HG03378 (cell line): ENCODE measurements around the gene DNAL1.

Source experiments
- ATAC-seq: cut with Tn5 transposase; IDR thresholded peaks from one replicate; pipeline ENCODE4 v1.9.1; 2021; ENCODE audit warnings: mild to moderate bottlenecking, moderate library complexity; ENCODE audit not compliant: unreplicated experiment

DNAL1 gene

DNA sequence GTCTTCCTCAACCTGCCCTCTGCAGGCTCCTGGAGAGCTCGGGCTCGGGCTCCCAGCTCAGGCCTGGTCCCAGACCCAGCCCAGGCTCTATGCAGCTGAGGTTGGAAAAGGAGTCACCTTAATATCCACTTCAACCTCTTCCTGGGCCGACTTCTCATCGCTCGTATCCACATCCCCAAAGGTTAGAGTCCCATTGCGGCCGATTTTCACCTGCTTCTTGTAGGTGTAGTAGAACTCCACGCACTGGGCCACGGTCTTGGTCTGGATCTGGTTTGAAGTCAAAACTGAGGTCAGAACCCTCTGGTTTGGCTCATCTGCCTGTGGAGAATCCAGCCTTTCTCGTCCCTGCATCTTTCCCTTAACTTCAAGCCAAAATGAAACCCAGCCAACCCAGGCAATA lies 77.8 kb downstream of the DNAL1 start:
- ATAC-seq: no peak

DNA sequence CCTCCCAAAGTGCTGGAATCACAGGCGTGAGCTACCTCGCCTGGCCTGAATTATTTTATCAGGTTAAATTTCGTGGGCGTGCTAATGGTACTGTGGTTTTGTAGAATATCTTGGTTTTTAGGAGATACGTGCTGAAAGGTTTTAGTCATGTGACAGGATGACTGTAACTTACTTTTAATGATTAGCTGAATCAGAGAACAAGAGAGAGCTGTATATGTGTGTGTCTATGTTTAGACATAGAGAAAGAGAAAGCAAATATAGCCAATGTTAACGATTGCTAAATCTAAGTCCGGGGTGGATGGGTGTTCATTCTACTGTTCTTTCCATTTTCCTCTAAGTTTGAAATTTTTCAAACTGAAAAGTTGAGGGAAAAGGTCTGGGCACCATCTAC lies 78.6 kb downstream of the DNAL1 start:
- no peak for ATAC-seq

DNA sequence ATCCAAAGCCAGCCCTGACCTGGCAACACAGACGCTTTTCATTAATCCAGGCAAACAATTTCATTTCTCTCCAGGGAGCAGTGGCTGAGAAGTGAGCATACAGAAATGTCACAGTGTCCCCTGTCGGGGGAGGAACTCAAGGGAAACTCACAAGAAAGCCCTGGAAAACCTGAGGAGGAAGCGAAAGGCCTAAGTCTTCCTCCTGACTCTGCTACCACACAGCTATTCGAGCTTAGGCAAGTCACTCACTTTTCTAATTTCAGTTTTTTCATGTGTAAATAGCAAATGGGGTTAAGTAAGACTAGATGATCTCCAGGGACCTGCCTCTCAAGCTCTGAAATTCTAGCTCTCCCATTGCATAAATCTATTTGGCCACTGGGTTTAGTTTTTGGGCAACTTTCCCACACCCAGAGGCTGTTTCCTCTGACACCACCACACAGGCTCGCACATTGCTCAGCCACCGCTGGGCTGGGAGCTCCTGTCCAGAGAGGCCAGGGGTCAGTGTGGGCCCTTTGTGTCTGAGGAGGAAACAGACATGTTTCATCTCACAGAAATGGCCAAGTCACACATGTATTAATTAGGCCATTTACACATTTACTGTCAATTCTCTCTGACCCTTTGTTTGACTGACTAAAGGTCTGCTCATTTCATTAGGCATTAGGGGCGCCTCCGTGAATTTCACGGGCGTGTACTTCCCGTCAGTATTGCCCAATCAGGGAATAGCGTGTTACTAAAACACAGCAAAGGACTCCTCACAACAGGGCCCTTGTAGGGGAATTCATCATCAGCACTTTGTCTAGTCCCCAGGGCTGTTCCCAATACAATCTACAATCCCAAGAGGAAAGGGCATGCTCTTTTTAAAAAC lies 79.2 kb downstream of the DNAL1 start:
- ATAC-seq: no peak

DNA sequence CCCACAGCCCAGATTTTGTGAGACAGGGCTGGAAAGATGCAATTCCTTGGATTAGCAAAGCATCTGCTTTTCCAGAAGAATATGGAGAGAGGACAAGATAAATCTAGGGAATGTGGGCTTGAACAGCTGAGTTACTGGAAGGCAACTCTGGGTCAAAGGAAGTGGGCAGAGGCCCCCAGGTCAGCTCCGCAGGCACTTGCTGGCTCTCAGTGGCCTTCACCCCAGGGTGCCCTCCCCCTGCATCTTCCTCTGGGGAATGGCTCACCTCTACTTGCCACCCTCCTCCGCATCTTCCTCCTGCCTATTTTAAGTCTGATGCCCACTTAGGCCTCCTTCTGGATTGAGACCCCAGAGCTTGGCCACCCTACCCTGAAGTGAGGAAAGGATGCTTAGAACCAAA lies 79.9 kb downstream of the DNAL1 start:
- ATAC-seq: no peak

DNA sequence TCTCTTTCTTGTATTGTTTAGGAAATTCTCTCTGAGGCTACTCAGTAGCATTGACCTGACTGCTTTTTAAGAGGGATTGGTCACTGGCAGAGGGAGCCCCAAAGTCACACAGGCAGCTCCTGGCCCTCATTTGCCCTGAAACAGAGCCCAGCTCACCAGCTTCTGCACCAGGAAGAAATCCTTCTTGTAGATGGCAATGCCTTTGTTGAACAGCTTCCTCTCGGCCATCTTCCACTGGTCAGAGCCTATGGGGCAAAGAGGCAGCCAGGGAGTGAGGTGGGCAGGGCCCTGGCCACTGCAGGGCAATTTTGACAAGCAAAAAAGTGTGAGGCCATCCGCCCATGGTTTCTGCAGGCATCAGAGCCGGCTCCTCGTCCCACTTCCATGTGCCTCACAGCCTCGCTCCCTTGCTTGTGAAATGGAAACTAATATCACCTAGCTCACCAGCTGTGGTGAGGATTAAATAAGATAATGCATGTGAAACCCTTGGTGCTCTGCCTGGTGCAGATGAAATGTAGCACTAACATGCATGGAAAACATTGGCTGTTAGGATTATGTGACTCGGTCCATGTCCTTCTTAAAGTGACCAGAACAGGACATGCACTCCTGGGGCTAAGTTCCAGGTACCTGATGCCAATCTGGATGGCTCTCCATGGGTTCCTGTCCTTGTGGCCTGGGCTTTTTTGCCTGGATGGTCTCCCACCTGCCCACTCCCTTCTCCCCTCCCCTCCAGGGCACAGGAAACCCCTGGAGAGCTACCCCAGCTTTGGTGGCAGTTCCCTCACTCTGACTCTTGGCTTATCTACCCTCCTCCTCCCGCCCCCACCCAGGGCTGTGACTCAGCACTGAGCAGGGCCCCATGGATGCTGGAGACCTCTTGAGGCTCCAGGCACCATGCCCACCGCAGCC lies 80.6 kb downstream of the DNAL1 start:
- ATAC-seq: no peak

DNA sequence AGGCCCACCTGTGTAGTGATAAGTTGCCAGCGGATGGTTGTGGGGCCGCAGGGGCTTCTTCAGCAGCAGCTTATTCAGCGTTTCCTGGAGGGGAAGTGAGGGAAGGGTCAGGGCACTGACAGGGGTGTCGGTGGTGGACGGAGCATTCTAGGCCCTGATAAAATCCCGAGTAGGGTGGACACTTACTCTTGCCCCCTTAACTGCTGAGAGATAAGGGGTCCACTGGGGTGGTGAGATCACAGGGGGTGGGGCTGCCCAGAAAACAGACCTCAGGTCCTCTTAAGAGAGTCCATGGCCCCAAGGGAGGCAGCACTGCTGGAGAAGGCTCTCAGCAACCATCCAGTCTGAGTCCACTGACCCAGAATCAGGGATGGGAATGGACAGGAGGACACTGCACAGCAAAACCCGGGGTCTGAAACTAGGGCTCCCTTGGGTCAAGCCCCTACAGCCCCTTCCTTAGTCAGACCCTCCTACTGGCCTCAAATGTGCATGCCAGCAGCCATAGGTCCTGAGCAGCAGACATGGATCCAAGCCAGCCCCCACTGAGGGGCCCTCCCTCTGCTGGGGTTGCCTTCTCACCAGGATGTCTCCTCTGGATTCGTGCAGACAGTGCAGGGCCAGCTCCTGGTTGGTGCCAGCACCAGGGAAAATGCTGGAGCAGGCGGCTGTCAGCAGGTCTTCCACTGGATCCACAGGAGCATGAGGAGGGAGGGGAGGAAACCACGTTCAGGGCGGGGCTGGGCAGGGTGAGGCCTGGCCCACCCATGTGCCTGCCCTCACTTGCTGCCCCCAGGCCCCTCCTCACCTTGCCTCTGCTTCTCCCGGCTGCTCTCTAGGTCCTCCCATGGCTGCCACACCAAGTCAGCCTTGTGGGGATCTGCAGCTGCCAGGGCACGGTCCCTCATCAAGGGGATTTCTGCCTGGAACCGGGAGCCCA lies 81.5 kb downstream of the DNAL1 start:
- ATAC-seq: no peak

DNA sequence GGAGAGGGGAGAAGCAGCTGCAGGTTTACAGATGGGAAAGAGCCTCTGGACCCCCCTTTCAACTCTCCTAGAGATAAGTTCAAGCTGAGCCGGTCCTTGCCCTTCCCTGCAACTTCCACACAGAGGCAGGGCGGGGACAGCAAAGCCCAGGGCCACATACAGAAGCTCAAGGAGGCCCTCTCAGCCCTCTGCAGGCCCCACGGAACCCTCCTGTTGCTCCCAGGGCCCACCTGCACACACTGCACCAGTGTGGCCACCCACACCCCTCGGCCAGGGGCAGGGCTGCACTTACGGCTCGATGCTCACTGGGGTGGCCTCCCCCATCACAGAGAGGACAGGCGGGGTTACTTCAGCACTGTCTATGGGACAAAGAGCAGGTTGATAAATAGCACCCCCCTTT lies 82.4 kb downstream of the DNAL1 start:
- no peak for ATAC-seq

DNA sequence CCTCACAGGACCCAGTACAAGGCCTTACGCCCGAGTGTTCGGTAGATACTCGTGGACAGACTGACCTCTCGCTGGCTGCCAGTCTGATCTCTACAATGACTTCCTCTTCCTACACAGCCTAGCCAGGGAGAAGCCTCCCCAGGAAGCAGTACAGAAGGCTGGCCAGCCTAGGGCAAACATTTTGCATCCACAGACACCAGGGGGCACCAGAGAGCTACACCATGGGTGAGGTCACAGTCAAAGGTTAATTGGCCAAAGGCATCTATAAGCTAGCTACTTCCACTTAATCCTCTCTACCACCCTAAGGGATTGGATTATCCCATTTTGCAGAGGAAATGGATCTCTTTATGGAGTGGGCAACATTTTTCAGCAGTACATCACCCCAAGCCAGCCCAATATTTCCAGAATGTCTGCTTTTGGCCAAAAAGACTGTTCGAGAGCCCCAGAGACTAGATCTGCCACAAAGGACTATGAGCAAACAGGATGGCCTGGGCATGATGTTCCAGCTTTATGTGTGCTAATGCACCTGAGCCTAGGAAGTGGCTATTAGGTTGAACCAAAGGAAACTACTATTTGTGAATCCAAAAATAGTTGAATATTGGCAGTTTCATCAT lies 84.0 kb downstream of the DNAL1 start:
- ATAC-seq: no peak

DNA sequence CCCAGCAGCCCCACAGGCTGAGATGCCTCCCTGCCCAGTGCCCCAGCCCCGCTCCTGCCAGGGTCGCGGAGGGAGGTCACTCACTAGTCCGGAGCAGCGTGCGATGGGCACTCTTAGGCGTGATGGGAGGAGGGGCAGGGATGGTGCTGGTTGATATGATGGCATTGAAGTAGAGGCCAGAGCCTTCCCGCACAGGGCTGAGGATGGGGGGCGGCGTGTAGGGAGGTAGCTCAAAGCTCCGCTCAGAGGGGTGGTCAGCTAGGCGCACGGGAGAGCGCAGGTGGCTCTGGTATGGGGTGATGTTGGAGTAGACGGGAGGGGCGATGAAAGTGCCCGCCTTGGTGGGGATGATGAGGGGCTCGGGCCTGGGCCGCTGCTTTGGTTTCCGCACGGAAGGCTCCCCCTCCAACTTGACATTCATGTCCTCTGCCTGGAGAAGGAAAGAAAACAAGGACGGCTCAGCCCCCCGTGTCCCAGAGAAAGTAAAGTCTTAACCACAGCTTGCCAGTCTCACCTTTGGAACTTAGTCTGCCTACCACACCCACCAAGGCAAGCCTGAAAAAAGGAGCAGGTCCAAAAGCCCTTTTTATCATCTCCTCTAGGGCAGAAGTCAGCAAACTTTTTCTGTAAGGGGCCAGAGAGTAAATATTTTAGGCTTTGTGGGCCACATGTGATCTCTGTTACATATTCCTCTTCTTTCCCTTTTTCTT lies 84.9 kb downstream of the DNAL1 start:
- no peak for ATAC-seq

DNA sequence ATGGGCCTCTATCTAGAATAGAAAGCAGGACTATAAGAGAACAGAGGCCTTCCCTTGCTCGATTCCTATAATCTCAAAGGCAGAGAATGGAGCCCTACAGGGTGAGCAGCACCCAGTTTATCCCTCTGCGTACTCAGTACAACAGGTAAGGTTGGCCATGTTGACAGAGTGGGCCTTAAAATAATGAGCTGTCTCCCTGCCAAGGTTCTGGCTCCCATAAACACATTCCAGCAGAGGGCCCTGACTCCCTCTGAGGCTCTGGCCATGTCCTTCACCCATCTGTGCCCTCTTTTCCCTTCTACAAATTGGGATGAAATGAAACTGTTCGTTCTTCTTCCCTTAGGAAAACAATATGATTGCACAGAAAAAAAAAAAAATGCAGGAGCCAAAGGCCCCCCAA lies 86.3 kb downstream of the DNAL1 start:
- ATAC-seq: no peak

DNA sequence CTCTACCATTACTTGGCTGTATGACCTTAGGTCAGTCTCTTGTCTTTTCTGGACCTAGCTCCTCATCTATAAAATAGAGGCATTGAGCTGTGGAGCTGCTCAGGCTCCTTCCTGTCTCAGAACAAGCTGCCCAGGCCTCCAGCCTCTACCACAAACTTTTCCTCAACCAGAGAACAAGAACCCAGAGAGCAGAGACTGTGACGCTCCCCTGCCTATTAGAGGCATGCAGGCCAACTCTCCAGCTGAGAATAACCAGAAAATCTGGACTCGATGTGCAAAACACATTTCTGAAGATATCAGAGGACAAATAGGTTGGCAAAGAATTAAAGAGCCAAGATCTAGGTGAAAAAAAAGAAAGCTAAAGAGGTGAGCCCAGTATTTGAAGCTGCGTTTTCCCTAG lies 87.2 kb downstream of the DNAL1 start:
- ATAC-seq: no peak

DNA sequence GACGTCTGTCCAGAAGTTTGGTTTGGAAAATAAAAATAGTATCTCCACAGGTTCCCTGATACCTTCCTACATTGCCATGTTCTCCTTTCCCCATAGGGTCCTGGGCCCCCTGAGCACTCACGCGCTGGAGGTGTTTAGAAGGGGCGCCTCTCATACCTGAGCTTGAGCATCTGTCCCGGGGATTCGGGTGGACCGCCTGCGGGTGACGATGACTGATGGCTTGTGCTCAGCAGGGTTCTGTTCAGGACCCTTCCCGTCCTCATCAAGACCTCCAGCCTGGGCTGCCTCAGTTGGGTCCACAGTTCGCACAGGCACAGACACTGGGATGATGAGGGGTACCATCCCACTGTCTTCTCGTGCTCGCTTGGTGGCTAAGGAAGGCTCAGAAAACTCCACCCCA lies 92.1 kb downstream of the DNAL1 start:
- no peak for ATAC-seq

DNA sequence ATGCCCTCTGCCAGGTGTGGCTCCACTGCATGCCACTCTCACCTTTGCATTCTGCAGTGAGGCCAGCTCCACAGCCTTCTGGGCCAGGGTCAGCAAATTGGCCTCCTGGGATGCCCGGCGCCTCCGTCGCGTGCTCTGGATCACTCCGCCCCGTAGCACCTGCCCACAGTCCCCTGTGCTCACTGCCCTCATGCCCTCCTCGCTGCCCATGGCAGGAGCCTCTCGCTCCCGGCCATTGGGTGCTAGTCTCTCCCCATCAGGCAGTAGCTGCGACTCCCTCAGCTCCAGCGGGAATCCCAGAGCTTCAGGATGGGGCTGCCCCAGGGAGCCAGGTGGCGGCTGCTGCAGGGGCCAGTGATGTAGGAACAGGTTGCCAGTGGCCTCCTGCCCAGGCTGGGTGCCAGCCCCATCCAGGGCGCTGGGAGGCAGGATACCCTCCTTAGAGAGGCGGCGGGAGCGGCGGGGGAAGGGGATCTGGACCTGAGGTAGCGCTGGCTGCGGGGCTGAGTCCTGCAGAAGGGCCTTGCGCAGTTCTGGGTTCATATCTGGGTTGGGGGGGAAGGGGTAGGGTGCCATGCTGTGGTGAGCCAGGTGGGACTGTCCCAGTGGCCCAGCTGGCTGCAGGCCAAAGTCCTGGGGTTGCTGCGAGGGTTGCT lies 93.9 kb downstream of the DNAL1 start:
- ATAC-seq: no peak

DNA sequence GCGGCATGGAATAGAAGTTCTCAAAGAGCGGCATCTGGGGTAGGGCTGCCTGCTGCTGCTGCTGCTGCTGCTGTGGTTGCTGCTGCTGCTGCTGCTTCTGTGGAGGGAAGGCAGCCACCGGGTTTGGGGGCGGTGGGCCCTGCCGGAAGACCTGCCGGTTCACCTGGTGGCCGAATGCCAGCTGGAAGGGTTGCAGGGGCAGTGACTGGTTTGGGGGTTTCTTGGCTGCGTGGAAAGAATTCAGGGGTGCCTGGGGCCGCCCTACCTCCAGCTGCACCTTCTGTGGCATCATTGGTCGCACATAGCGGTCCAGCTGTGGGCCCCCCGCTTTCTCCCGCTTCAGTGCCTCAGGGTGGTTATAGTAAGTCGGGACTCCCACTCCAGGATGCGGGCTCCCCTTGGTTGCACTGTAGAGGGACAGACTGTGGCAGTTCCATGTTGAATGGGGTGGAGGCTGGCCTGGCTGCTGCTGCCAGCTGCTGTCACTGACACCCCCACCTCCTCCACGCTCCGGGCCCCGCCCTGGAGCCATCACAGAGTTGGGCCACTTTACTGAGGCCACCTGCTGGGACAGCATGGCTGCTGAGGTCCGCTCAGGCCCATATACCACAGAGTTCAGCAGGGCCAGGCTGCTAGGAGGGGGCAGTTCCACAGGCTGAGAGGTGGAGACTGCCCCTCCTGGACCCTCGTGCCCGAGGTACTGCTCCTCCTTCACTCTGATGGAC lies 94.5 kb downstream of the DNAL1 start:
- ATAC-seq: no peak

DNA sequence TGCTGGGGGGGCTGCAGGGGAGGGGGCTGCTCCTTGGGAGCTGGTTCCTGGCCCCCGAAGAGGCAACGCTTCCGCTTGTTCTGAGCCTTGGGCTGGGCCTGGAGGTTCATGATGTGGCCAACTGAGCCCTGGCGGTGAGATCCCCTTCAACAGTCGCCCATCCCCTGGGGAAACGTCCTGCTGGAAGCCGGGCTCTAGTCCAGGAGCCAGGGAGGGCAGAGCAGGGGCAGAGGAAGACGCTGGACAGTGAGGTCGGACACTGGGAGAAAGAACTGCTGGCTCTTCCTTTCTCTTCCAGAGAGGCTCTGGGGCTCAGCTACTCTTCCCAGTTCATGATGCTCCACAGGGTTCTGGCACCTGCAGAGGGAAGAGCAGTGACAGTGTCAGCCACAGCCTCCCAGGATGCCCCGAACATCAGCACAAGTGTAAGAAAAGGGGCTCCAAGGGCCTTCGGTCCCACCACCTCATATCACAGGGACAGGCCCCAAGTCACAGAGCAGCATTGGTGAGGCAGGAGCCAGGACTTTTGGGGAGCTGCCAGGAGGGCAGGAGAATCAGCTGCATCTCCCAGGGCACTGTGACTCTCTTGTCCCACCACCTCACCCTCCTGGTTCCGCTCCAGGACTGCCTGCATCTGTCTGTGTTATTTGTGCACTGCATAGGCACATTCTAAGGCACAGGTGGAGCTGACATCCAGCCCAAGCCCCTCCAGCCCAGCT lies 95.3 kb downstream of the DNAL1 start:
- no peak for ATAC-seq

DNA sequence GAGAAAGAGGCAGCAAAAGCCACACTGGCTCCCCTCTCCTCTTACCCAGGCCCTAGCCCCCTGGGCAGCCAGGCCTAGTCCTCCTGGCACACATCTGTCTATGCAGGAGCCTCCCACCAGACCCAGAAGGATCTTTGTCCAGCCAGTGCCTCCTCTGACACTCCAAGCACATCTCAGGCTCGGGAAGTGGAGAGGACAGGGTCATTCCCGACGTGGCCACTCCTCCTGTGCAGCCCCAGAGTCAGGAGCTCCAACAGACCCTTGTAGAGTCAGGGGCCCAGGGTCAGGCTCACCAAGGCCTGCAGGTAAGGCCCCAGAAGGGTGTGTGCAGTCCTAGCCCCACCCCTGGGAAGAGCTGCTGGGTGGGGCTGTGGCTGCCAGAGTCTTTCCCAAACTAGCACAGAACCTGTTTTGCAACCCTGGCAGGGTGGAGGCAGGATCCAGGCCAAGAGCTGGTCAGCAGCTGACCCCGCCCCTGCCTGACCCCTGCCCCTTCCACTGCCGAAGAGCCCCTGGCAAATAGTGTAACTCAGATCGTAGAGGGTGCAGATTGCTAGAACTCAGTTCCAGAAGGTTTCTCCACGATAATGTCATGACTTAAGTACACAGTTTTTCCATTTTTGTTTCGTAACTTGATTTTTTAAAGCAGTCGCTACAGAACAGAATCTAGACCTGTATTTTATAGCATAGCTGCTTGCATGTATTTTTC lies 96.0 kb downstream of the DNAL1 start:
- no peak for ATAC-seq

DNA sequence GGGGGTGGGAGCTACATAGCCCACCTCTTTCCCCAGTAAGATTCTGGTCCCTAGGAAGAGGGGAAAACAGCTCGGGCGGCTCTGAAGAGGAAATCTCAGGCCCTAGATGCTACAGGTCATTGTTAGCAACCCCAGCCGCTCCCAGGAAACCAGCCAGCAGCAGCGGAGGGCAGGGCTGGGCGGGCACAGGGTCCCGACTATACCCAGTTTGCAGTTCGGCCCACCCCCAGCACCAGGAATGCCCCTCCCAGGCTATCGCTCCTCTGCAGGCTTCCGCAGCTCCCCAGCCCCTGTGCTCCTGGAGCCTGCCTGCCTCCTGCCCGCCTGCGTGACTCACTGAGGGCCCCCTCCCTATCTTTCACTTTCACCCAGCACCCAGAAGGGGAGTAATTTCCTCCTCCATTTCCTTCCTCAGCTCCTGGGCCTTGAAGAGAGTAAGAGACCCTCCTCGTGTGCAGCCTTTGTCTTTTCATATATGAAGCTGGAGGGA lies 96.6 kb downstream of the DNAL1 start:
- no peak for ATAC-seq
